Fibroblast of peridontal ligament (primary cell): Measurements from ENCODE around the gene EIF3L.
"Not testable (repeated sequence)": the region's sequence is repeated elsewhere in the genome, so short reads cannot be mapped to it uniquely, and the experiment has no call there.

ENCODE experiments used
- DNase-seq: peaks from one replicate; pipeline ENCODE4 v3.0.0-alpha.2; 2010; ENCODE audit errors: extremely low read depth

Gene EIF3L

GRCh38 chr22:37849089-37849751 lies at the start of gene EIF3L:
EIF3L (plus strand) TSS chr22:37849419; CDS start chr22:37849450, 31 bp downstream.
- peak; percentile 81 for DNase-seq

- not testable (repeated sequence) for DNase-seq
Measured at GRCh38 chr22:37799979-37800378, 49.2 kb upstream of the EIF3L start.

- no peak for DNase-seq
Measured at GRCh38 chr22:37801946-37802309, 47.3 kb upstream of the EIF3L start.

- DNase-seq, result no peak
Measured at GRCh38 chr22:37802310-37803194, 46.7 kb upstream of the EIF3L start.

- no peak for DNase-seq
Measured at GRCh38 chr22:37803195-37803638, 46.0 kb upstream of the EIF3L start.

GRCh38 chr22:37803639-37804351 lies 45.4 kb upstream of the EIF3L start:
- DNase-seq, result no peak

GRCh38 chr22:37804352-37804880 lies 44.8 kb upstream of the EIF3L start:
- no peak for DNase-seq

GRCh38 chr22:37804881-37805809 lies 44.1 kb upstream of the EIF3L start:
- DNase-seq, result peak; percentile 75

GRCh38 chr22:37805810-37806277 lies 43.4 kb upstream of the EIF3L start:
- DNase-seq, result no peak

- DNase-seq, result no peak
Measured at GRCh38 chr22:37806409-37807333, 42.5 kb upstream of the EIF3L start.

GRCh38 chr22:37807410-37808293 lies 41.6 kb upstream of the EIF3L start, which contains the start of gene GCAT:
GCAT (plus strand) TSS chr22:37807934; CDS start chr22:37807968, 34 bp downstream.
- DNase-seq, result peak; percentile 90

GRCh38 chr22:37808294-37808657 lies 40.9 kb upstream of the EIF3L start:
- DNase-seq, result peak; percentile 45

- no peak for DNase-seq
Measured at GRCh38 chr22:37809672-37810333, 39.4 kb upstream of the EIF3L start.

GRCh38 chr22:37811867-37812266 lies 37.4 kb upstream of the EIF3L start:
- no peak for DNase-seq

GRCh38 chr22:37812869-37813678 lies 36.1 kb upstream of the EIF3L start:
- DNase-seq, result no peak

- DNase-seq, result no peak
Measured at GRCh38 chr22:37815593-37815992, 33.6 kb upstream of the EIF3L start.

- no peak for DNase-seq
Measured at GRCh38 chr22:37816543-37817180, 32.6 kb upstream of the EIF3L start.
